Posterior vena cava (tissue), 2 donors: Measurements from ENCODE around the gene TMEM18. TPM values are rescaled to one million over a fixed set of nuclear protein-coding genes. Genes with fewer than 3 reads are reported as not detected.

ENCODE experiments used
- DNase-seq: peaks from one replicate; pipeline ENCODE4 v3.0.0-alpha.2; 2020; ENCODE audit warnings: low spot score
- intact Hi-C, 2 donors: fragments of 100-400 bp; cut with DNase I; formaldehyde crosslinking; loops; one replicate each; pipeline versions ENCODE4 v1.14.1 to v1.14.2; 2022 to 2023
- total RNA-seq, 2 donors: library from RNA; stranded (reverse); fragmentation: NEBNext Ultra II Directional; extraction: Animal tissue kit (Norgen Biotek cat#: 25700); gene quantifications; one replicate each; pipeline ENCODE4 v1.2.1, GENCODE V29; 2021
- donor health status: DM: yes; HTN: yes; CAD: no.
- donor health status: DM: yes; HTN: yes; CAD: no.

TMEM18 gene
- total RNA-seq, 2 donors from 2014 or later: 15.7 to 19.2 TPM

DNA sequence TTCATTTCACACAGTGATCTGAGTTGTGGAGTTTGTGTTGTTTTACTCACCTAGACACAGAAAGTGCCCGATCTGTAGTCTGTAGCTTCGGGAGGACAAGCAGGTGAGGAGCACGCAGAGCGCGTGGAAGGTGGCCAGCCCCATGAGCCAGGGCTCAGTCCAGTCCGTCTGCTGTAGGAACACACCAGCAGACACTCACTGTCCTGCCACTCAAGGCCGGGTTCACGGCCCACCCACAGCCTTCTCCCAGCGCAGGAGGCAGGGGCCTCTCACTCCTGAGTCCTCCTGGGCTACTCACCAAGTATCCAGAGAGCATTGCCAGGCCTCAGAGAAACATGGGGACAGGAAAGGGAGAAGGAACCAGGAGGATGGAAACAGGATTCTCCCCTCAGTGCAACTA, 1.7 kb downstream of the TMEM18 start:
- intact Hi-C loops: loop anchor here in 1 of 2 donors (5.0 kb wide), 1 partner anchor 1142 kb away; no protein-coding TSS in a partner anchor

GRCh38 chr2:675051-675450, 2.2 kb downstream of the TMEM18 start:
- no peak for DNase-seq
- intact Hi-C loops: loop anchor here in 1 of 2 donors (5.0 kb wide), 1 partner anchor 1142 kb away; no protein-coding TSS in a partner anchor

More for the DNA sequence above, 1.7 kb downstream of the TMEM18 start:
- no peak for DNase-seq

DNA sequence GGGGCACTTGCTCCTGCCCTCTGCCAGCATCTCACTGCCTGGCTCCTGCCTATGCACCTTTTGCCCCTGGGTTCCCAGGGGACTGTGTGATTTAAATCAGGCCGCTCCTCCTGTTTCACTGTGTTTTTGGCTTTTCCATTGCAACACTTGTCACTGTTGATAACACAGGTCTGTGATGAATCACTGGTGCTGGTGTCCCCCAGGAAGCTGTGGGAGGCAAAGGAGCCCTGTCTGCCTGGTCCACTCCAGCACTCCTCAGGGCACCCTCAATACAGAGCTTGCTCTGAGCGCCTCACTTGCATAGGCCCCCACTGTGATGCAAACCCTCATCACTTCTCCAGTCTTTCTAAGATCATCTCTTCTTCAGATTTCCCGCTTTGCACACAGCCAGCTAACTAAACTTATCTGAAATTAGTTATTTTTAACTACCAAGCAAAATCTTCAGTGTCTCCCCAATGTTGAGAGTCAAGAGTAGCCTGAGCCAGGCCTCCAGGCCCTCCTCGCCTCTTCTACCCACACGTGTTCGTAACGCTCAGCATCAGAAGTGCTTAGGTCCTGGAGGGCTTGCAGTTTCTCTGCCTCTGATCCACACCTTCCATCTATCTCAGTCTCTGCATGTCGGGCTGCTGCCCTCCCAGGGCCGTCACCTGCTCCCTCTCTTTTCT, 2.8 kb downstream of the TMEM18 start:
- DNase-seq: no peak
- intact Hi-C loops: no loop called here

DNA sequence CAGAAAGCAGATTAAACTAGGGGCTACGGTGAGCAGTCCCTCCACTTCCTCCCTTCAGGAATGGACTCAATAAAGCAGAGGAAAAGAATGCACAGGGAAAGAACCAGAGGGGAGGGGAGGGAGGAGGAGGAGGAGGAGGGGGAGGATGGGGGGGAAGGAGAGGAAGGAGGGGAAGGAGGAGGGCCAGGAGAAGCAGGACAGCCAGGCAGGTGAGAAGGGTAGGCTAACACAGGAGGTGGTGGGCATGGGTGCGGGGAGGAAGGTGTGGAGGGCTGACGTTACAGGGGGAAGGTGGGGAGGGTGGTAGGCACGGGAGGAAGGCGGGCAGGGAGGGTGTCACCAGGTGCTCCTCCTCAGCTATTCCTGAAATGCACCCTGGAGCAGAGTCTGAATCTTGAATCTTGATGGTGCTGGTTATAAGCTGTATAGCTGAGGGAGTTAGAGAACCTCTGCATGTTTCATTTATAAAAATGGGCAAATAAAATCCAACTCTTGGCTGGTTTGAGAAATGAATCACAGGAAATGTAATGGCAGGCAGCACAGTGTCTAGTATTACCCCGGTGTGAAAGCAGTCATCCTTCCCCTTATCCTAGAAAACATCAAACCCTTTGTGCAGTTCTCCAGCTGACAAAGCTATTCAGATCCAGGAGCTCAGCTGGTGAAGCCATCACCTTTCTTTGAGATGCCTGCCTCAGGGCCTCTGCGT, 3.4 kb downstream of the TMEM18 start:
- intact Hi-C loops: no loop called here
- no peak for DNase-seq

DNA sequence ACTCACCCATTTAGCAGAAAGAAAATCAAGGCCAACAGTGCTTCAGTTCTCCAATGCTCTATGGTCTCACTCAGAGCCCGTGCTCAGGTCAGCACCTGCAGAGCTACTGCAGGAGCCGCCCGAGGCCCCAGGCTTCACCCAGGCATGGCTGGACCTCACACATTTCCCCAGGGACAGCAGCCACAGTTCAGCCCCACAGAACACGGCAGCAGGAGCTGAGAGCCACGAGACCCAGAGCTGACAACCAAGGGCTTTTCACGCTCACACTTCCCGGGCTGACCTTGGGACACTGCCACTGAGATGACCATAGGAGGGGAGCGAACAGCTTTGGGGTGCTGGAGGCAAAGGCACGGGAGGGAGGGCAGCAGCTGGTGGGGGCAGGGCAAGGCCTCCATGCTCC, 4.2 kb downstream of the TMEM18 start:
- intact Hi-C loops: no loop called here
- no peak for DNase-seq

DNA sequence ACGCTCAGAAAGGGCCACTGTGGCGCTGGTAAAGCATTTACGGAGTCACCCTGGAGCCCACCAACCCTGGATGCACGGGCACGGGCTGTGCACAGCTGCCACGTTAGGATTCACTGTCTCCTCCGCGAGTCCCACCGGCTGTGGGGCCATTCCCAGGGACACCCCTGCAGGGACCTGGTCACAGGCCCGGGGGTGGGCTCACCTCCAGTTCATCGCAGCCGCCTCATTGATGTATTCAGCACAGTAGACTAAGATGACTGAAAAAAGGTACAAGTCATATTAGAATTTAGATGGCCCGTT, 4.7 kb downstream of the TMEM18 start:
- intact Hi-C loops: no loop called here
- no peak for DNase-seq

DNA sequence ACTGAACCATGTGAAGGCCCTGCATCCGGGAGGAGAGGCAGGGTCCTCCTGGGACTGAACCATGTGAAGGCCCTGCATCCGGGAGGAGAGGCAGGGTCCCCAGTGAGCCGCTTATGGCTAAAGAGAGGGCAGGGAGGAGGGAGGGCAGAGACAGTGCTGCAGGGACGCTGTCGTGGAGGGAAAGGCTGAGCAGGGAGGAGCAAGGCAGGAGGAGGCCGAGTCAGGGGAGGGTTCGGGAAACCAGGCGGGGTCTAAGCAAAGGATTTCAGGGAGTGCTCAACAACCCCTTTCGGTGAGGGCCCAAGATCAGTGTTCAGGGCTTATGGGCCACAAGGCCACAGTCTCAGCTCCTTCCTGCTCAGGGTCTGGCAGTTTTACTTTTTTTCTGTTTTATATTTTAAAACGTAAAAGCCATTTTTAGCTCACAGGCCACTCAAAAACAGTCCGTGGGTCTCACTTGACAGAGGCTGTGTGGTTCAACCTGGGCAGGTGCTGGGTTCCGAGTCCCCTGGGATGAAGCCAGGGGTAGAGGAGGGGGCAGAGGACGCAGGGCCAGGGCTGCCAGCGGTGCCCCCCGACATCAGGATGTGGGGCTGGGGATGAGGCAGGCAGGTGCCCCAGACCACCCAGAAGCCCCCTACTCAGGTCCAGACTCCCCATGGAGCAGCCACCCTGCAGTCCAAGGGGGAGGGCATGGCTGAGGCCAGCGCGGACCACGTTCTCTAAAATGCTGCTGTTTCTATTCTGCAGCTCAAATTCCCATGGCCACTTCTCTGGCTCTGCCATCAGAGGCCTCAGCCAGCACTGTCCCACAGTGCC, 5.2 kb downstream of the TMEM18 start:
- intact Hi-C loops: no loop called here
- DNase-seq: no peak

- intact Hi-C loops: no loop called here
- no peak for DNase-seq
These were observed 6.1 kb downstream of the TMEM18 start for GRCh38 chr2:671072-671471.

DNA sequence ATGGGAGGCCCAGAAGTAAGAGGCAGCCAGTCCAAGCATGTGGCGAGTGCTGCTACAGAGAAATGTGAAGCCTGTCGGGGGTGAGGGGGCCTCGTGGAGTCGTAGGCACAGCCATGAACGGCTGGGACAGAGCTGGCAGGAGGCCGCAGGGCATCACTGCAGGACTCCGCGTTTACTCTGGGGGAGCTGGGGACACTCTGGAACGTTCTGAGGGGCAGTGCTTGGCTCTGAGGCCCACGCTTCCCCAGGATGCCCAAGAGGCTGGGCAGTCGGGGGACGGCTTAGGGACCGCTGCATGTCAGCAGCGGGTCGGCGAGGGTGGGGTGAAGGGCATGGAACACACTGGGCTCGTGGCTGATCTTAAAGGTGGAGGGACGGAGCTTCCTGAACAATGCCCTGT, 6.6 kb downstream of the TMEM18 start:
- DNase-seq: no peak
- intact Hi-C loops: no loop called here

GRCh38 chr2:669323-669722, 7.9 kb downstream of the TMEM18 start:
- intact Hi-C loops: no loop called here

GRCh38 chr2:668000-668398, 9.2 kb downstream of the TMEM18 start:
- intact Hi-C loops: no loop called here
- no peak for DNase-seq

More at GRCh38 chr2:669323-669722, 7.9 kb downstream of the TMEM18 start:
- DNase-seq: no peak

DNA sequence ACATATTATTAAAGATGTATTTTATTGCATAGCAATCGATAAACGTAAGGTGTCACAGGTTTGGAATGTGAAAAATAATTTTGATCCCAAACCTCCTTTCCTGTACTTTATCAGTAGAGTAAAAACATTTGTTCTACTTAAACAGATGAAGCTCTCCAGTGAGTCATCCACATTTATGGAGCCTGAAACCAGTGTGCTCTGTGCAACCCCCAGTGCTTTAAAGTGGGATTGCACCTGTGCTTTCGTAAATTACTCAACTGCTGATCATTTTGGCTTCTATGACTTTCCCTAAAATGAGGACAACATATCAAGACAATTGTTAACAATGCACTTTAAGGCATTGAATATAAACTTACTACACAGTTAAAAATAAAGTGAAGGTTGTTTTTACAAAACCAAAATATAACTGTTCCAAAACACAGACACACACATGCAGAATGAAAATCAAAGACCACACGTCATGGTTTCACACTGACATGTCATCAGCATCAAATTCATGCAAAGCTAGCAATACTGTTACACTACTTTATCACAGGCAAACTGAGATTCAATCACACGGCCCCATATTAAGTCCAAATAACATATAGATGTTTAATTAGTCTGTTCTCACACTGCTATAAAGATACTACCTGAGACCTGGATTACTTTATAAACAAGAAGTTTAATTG, 9.7 kb downstream of the TMEM18 start:
- DNase-seq: no peak
- intact Hi-C loops: no loop called here

DNA sequence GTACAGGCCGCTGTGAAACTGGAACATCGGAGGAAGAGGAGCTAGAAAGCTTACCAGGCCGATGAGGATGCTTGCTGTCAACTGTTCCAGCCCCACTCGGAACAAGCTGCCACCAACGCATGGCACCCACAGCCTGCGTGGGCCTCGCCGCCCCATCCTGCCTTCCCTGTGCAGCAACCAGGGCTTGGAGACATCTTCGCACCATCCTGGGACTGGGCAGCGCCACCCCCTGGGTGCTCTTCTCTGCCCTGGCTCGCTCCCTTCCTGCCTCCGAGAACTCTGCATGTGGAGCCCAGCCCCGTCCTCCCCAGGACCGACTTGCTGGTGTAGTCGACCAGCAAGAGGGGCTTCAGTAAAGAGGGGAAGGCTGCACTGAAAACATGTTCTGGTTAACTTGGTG, 10.8 kb downstream of the TMEM18 start:
- no peak for DNase-seq
- intact Hi-C loops: no loop called here

GRCh38 chr2:665340-666073, 11.7 kb downstream of the TMEM18 start:
- DNase-seq: no peak
- intact Hi-C loops: no loop called here

- intact Hi-C loops: no loop called here
- DNase-seq: no peak
These were observed 13.1 kb downstream of the TMEM18 start for GRCh38 chr2:664063-664462.

GRCh38 chr2:663221-663620, 14.0 kb downstream of the TMEM18 start:
- intact Hi-C loops: no loop called here
- DNase-seq: no peak

- DNase-seq: no peak
- intact Hi-C loops: no loop called here
These were observed 15.9 kb downstream of the TMEM18 start for GRCh38 chr2:661360-661635.

DNA sequence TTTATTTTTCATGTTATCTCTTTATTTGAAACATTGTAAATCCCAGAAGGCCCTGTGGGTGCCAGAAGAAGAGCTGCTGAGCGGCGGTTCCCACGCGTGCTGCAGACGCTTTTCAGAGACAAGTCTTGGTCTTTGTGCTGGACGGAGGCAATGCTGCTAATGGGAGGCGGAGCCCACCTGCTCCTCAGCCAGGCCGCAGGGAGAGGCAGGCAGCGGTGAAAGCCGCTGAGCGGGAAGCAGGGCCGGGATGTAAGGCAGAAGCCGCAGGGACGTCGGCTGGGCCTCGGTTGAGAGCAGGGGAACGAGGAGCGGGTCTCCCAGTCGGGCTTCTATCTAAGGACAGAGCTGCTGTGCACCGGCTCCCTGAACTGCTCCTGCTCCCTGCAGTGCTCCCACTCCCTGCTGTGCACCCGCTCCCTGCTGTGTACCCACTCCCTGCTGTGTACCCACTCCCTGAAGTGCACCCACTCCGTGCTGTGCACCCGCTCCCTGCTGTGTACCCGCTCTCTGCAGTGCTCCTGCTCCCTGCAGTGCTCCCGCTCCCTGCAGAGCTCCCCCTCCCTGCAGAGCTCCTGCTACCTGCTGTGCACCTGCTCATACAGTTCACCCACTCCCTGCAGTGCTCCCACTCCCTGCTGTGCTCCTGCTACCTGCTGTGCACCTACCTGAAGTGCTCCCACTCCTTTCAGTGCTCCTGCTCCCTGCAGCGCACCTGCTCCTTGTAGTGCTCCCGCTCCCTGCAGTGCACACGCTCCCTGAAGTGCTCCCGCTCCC, 16.4 kb downstream of the TMEM18 start:
- intact Hi-C loops: no loop called here
- no peak for DNase-seq

DNA sequence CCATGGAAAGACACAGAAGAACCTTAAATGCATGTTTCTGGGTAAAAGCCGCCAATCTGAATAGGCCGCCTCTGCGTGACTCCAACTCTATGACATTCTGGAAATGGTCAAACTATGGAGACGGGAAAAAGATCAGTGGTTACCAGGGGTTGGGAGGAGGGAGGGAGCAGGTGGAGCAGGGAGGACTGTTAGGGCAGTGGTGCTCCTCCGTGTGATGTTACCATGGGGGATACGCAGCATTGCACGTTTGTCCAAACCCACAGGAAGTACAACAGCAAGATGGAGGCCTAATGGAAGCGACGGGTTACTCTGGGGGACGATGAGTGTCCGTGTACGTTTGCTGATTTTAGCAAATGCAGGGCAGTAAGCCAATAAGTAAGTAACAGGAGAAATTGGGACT, 17.2 kb downstream of the TMEM18 start:
- intact Hi-C loops: no loop called here
- no peak for DNase-seq
